HG03196 (cell line): ENCODE data around the gene NIP7.

Source experiments
- ATAC-seq: cut with Tn5 transposase; IDR thresholded peaks from one replicate; pipeline ENCODE4 v1.9.1; 2021; ENCODE audit not compliant: unreplicated experiment

Gene NIP7

GRCh38 chr16:69381231-69381630 lies 41.7 kb downstream of the NIP7 start:
- no peak for ATAC-seq

GRCh38 chr16:69382421-69382820 lies 42.8 kb downstream of the NIP7 start:
- no peak for ATAC-seq

DNA sequence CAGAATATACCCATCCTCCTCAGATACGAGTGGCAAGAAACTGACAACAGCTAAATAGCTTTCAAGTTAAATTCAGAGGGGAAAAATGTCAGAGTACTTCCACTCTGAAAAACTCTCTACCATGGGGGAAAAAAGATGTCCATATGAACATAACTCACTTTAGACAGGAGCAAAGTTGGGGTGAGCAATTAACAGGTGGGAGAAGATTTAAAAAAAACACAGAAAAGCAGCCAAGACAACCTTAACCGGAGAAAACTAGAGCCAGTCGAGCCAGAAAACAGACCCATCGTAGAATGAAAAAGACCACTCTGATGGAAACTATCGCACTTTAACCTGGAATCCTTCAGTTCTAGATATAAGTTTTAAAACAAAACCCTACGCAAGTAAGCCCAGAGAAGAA lies 45.4 kb downstream of the NIP7 start:
- no peak for ATAC-seq

DNA sequence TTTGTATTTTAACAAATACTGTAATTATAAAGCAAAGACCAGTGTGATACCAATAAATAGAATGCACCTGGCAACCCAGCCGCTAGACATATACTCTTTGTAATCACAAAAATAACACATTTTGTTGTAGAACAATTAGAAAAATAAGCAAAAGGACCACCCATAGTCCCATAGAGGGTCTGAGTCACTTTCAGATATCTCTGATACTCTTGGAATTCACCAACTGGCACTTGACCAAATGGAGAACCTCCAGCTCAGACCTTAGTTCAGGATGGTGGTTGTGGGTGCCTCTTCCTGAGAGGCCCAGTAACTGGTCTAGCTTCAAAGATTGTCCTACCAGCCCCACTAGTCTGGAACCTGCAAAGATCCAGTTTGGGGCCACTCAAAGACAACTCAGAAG lies 47.0 kb downstream of the NIP7 start:
- ATAC-seq: no peak
